ENCODE measurements around the gene RFC2.

The RFC2 gene

GRCh38 chr7:74299401-74299800, 45.2 kb upstream of the RFC2 start:
- POLR2A ChIA-PET = no interaction called here
- Histone ChIP-seq H3K4me3 (ENCODE audit: low read depth, low read length) (no peak overlapping the region), H3K36me3 (ENCODE audit: control insufficient read depth in 2 of 2, insufficient read depth in 1 of 2, low read length in 2 of 2) (no peaks in the 10 kb centered on the region), H3K4me1 (ENCODE audit: control insufficient read depth, insufficient read depth, low read length) (no peaks in the 10 kb centered on the region), H3K27ac (ENCODE audit: extremely low read depth, low read depth, low read length) (no peak overlapping the region), H3K9me3 (ENCODE audit: control insufficient read depth, insufficient read depth, low read depth, low read length) (no peaks in the 10 kb centered on the region)
- CTCF ChIA-PET = interaction anchor here (0.8 kb wide), 1 partner anchor 263 kb away, joined by 4 read pairs; no protein-coding TSS in a partner anchor
- TF ChIP-seq ZNF544 (tag by site-specific recombination; IDR thresholded peaks at IDR 0.05) = no peak
- TF ChIP-seq TRIM28 (IDR thresholded peaks at IDR 0.05; ENCODE audit: borderline replicate concordance, low read length) = no peak
- TF ChIP-seq ZNF488 (tag by site-specific recombination; IDR thresholded peaks at IDR 0.05) = no peak
- no peak for TF ChIP-seq ZNF518A (tag by site-specific recombination; conservative IDR thresholded peaks at IDR 0.05; ENCODE audit: low read depth)
- TF ChIP-seq ZNF416 (tag by site-specific recombination; IDR thresholded peaks at IDR 0.05) = no peak
- TF ChIP-seq ZNF433 (tag by site-specific recombination; IDR thresholded peaks at IDR 0.05; ENCODE audit: low read depth) = no peak
- no peak for TF ChIP-seq ZNF561 (tag by site-specific recombination; IDR thresholded peaks at IDR 0.05; ENCODE audit: borderline replicate concordance)
- TF ChIP-seq ZNF600 (tag by site-specific recombination; IDR thresholded peaks at IDR 0.05) = no peak
- TF ChIP-seq ZNF24 (tag by site-specific recombination; IDR thresholded peaks at IDR 0.05) = no peak

- Histone ChIP-seq H3K9me3 (ENCODE audit: control insufficient read depth, insufficient read depth, low read depth, low read length) (no peaks in the 10 kb centered on the region), H3K36me3 (ENCODE audit: control insufficient read depth in 2 of 2, insufficient read depth in 1 of 2, low read length in 2 of 2) (no peaks in the 10 kb centered on the region), H3K27ac (ENCODE audit: extremely low read depth, low read depth, low read length) (no peak overlapping the region), H3K4me1 (ENCODE audit: control insufficient read depth, insufficient read depth, low read length) (no peaks in the 10 kb centered on the region), H3K4me3 (ENCODE audit: low read depth, low read length) (no peak overlapping the region)
- POLR2A ChIA-PET = no interaction called here
- TF ChIP-seq ZNF280D (tag by site-specific recombination; IDR thresholded peaks at IDR 0.05) (no peak), REST (tag by site-specific recombination; IDR thresholded peaks at IDR 0.05) (peak; percentile 90)
- CTCF ChIA-PET = no interaction called here
Measured at GRCh38 chr7:74297516-74298233, 43.5 kb upstream of the RFC2 start.
